IMR-90 (cell line): Measurements from ENCODE around the gene DNAJC12. TPM values are rescaled to one million over a fixed set of nuclear protein-coding genes. Genes with fewer than 3 reads are reported as not detected.

Experiments used
- ATAC-seq: fragments of 200-7000 bp; cut with Tn5 transposase; 2 replicates; pipeline ENCODE4 v1.9.1; 2020; ENCODE audit warnings: low read depth, mild to moderate bottlenecking, moderate library complexity
- BruUV-seq: library from RNA; stranded (reverse); fragments of 400-500 nt; replicated peaks from 2 replicates; lab custom pipeline; 2021; lab: Mats Ljungman, UMichigan
- CTCF ChIA-PET: fragments of 300-600 bp; formaldehyde crosslinking; extraction: SDS; loops from one replicate; lab custom pipeline; 2021; ENCODE audit warnings: antibody characterized with exemption; lab: Yijun Ruan, JAX
- POLR2A ChIA-PET: fragments of 300-600 bp; sonication (Branson Sonifier 250); formaldehyde crosslinking; loops from one replicate; lab custom pipeline; 2022; ENCODE audit warnings: antibody characterized with exemption; ENCODE audit not compliant: unreplicated experiment; lab: Charles Lee
- DNase-seq: peaks from one replicate; pipeline ENCODE4 v3.0.0; 2013
- H2AFZ ChIP-seq: replicated peaks from 2 replicates; pipeline ENCODE3; 2013; ENCODE audit warnings: low read length, mild to moderate bottlenecking; ENCODE audit not compliant: poor library complexity
- H2AK5ac ChIP-seq: 2 replicates; pipeline ENCODE4 v1.6.1; 2013; ENCODE audit warnings: low read depth, low read length, inconsistent platforms
- H2AK9ac ChIP-seq: replicated peaks from 2 replicates; pipeline ENCODE3; 2013; ENCODE audit warnings: mild to moderate bottlenecking, low read depth, low read length, moderate library complexity; ENCODE audit not compliant: poor library complexity
- H2BK120ac ChIP-seq: 2 replicates; pipeline ENCODE4 v1.6.1; 2013; ENCODE audit warnings: low read depth, low read length, inconsistent platforms
- H2BK15ac ChIP-seq: 3 replicates; pipeline ENCODE4 v1.6.1; 2013; ENCODE audit warnings: low read depth, low read length, inconsistent platforms
- H2BK20ac ChIP-seq: 2 replicates; pipeline ENCODE4 v1.6.1; 2013; ENCODE audit warnings: low read depth, mild to moderate bottlenecking, inconsistent platforms, low read length, moderate library complexity
- H2BK5ac ChIP-seq: 2 replicates; pipeline ENCODE4 v1.6.1; 2013; ENCODE audit warnings: mild to moderate bottlenecking, low read depth, low read length, inconsistent platforms; ENCODE audit not compliant: poor library complexity, severe bottlenecking
- H3K14ac ChIP-seq: replicated peaks from 2 replicates; pipeline ENCODE4 v1.6.1; 2013; ENCODE audit warnings: low read depth, low read length, inconsistent platforms
- H3K18ac ChIP-seq: 2 replicates; pipeline ENCODE4 v1.6.1; 2013; ENCODE audit warnings: low read depth, low read length, control low read depth
- H3K23ac ChIP-seq: 2 replicates; pipeline ENCODE4 v1.6.1; 2013; ENCODE audit warnings: low read depth, low read length, inconsistent platforms
- H3K27ac ChIP-seq: 2 replicates; pipeline ENCODE4 v1.5.1; 2013; ENCODE audit warnings: mild to moderate bottlenecking, control low read depth, low read length; ENCODE audit not compliant: insufficient read depth
- H3K27me3 ChIP-seq: 2 replicates; pipeline ENCODE4 v1.6.1; 2013; ENCODE audit warnings: low read length; ENCODE audit not compliant: control insufficient read depth, insufficient read depth
- H3K36me3 ChIP-seq: 2 replicates; pipeline ENCODE4 v1.6.1; 2013; ENCODE audit warnings: low read length, mixed read lengths; ENCODE audit not compliant: control insufficient read depth, insufficient read depth
- H3K4ac ChIP-seq: 2 replicates; pipeline ENCODE4 v1.6.1; 2013; ENCODE audit warnings: low read depth, low read length, inconsistent platforms
- H3K4me1 ChIP-seq: 2 replicates; pipeline ENCODE4 v1.6.1; 2013; ENCODE audit warnings: low read length, mixed read lengths; ENCODE audit not compliant: control insufficient read depth, insufficient read depth
- H3K4me2 ChIP-seq: 2 replicates; pipeline ENCODE4 v1.6.1; 2013; ENCODE audit warnings: low read depth, mild to moderate bottlenecking, control low read depth, low read length, moderate library complexity
- H3K4me3 ChIP-seq: 2 replicates; pipeline ENCODE4 v1.5.1; 2013; ENCODE audit warnings: low read depth, mild to moderate bottlenecking, control low read depth, low read length, moderate library complexity; ENCODE audit not compliant: insufficient read depth
- H3K56ac ChIP-seq: 2 replicates; pipeline ENCODE4 v1.6.1; 2013; ENCODE audit warnings: low read length, inconsistent platforms; ENCODE audit not compliant: insufficient read depth; ENCODE audit errors: extremely low read depth
- H3K79me1 ChIP-seq, 2 experiments: 2 replicates each; pipeline ENCODE4 v1.6.1; 2013; ENCODE audit warnings: low read length in 2 of 2, inconsistent platforms in 1 of 2, low read depth in 1 of 2
- H3K9ac ChIP-seq: 2 replicates; pipeline ENCODE4 v1.6.1; 2013; ENCODE audit warnings: low read depth, low read length, control low read depth
- H3K9me1 ChIP-seq: 2 replicates; pipeline ENCODE4 v1.6.1; 2013; ENCODE audit warnings: low read length, inconsistent platforms; ENCODE audit not compliant: insufficient read depth
- H3K9me3 ChIP-seq: 2 replicates; pipeline ENCODE4 v1.6.1; 2013; ENCODE audit warnings: low read length; ENCODE audit not compliant: control insufficient read depth, insufficient read depth
- H4K20me1 ChIP-seq: 2 replicates; pipeline ENCODE4 v1.6.1; 2013; ENCODE audit warnings: low read length, inconsistent platforms; ENCODE audit not compliant: insufficient read depth
- H4K5ac ChIP-seq: 2 replicates; pipeline ENCODE4 v1.6.1; 2013; ENCODE audit warnings: mild to moderate bottlenecking, low read depth, low read length, control low read depth
- H4K8ac ChIP-seq, 2 experiments: 2 replicates each; pipeline ENCODE4 v1.6.1; 2013; ENCODE audit warnings: low read depth in 2 of 2, low read length in 2 of 2, control low read depth in 1 of 2, inconsistent platforms in 1 of 2
- H4K91ac ChIP-seq: 2 replicates; pipeline ENCODE4 v1.6.1; 2013; ENCODE audit warnings: low read depth, low read length, inconsistent platforms; ENCODE audit not compliant: insufficient read depth
- FOS ChIP-seq: fragments of 150-350 bp; IDR thresholded peaks from 2 replicates; pipeline ENCODE4 v1.6.1; 2016; ENCODE audit warnings: low read depth, low read length
- MAFK ChIP-seq: IDR thresholded peaks from 2 replicates; pipeline ENCODE4 v1.6.1; 2012; ENCODE audit warnings: low read depth, low read length, improper control_type of control experiment
- MAZ ChIP-seq: IDR thresholded peaks from 2 replicates; pipeline ENCODE4 v1.6.1; 2012; ENCODE audit warnings: low read depth, mild to moderate bottlenecking, low read length, improper control_type of control experiment, moderate library complexity, borderline replicate concordance
- MXI1 ChIP-seq: IDR thresholded peaks from 2 replicates; pipeline ENCODE4 v1.6.1; 2012; ENCODE audit warnings: low read depth, mild to moderate bottlenecking, low read length, moderate library complexity, borderline replicate concordance
- NFE2L2 ChIP-seq: fragments of 150-350 bp; IDR thresholded peaks from 2 replicates; pipeline ENCODE4 v1.6.1; 2016; ENCODE audit warnings: low read depth, mild to moderate bottlenecking, low read length
- POLR2A ChIP-seq: IDR thresholded peaks from 2 replicates; pipeline ENCODE4 v1.6.1; 2012; ENCODE audit warnings: mild to moderate bottlenecking, low read depth, low read length
- SMC3 ChIP-seq: fragments of 150-350 bp; IDR thresholded peaks from 2 replicates; pipeline ENCODE4 v1.6.1; 2016; ENCODE audit warnings: low read depth, mild to moderate bottlenecking, antibody characterized with exemption, low read length, moderate library complexity
- WGBS, 2 experiments: methylation state at CpG; one replicate each; pipeline versions ENCODE4 v1.1.5 to v1.1.7; 2013; ENCODE audit warnings: missing lambda C conversion rate in 2 of 2; ENCODE audit not compliant: insufficient read length in 1 of 2; ENCODE audit errors: extremely low coverage in 2 of 2; 5-methylcytosine and 5-hydroxymethylcytosine counted together
- dilution Hi-C: fragments of 300-500 bp; cut with HindIII; formaldehyde crosslinking; loops from one replicate; pipeline ENCODE4 v1.14.3; 2018; ENCODE audit warnings: low sequenced_read_pairs; ENCODE audit not compliant: unreplicated experiment
- in situ Hi-C: fragments of 300-500 bp; cut with MboI; formaldehyde crosslinking; loops from 3 replicates; pipeline ENCODE4 v1.14.3; 2019; ENCODE audit warnings: low sequenced_read_pairs, inconsistent platforms, mixed read lengths
- intact Hi-C: fragments of 100-400 bp; cut with micrococcal nuclease; formaldehyde crosslinking; loops from 2 replicates; pipeline ENCODE4 v1.10.0; 2022
- polyA plus RNA-seq, 3 experiments: library from polyadenylated mRNA; depleted of rRNA; stranded (reverse); fragments of >200 nt; gene quantifications; 2 replicates each; pipeline ENCODE4 v1.2.3, GENCODE V29; 2012; ENCODE audit warnings: low replicate concordance in 1 of 3
- total RNA-seq: library from RNA; depleted of rRNA; stranded (reverse); fragments of >200 nt; gene quantifications from 2 replicates; pipeline ENCODE4 v1.2.3, GENCODE V29; 2012
- TF ChIP-seq, protein P1 (sequence below): conservative IDR thresholded peaks from 2 replicates; pipeline ENCODE4 v1.5.1; 2012; ENCODE audit warnings: mild to moderate bottlenecking, low read depth, low read length, improper control_type of control experiment
- TF ChIP-seq, protein P2 (sequence below): fragments of 150-350 bp; IDR thresholded peaks from 2 replicates; pipeline ENCODE4 v1.6.1; 2017; ENCODE audit warnings: mild to moderate bottlenecking, antibody characterized with exemption, low read length, low read depth

The DNAJC12 gene
- total and polyA plus RNA-seq, 2 of the 4 experiments (the other 2 are of a cell fraction), result 2.3 to 2.9 TPM

GRCh38 chr10:67785098-67785497 lies 52.9 kb downstream of the DNAJC12 start:
- H3K4ac ChIP-seq, result no peak overlapping the region
- no peak for ATAC-seq
- no peak overlapping the region for H4K91ac ChIP-seq
- H2BK20ac ChIP-seq, result no peak overlapping the region
- POLR2A ChIA-PET, result no interaction called here
- H3K79me1 ChIP-seq, result no peaks in the 10 kb centered on the region
- no peak overlapping the region for H3K23ac ChIP-seq
- H4K20me1 ChIP-seq, result no peaks in the 10 kb centered on the region
- intact Hi-C loops (loop anchor here (10.0 kb wide), 1 partner anchor 1600 kb away; no protein-coding TSS in a partner anchor), in situ Hi-C loops (loop anchor here (10.0 kb wide), 1 partner anchor 260 kb away; no protein-coding TSS in a partner anchor), dilution Hi-C loops (no loop called here)
- no peaks in the 10 kb centered on the region for H3K9me3 ChIP-seq
- H2AFZ ChIP-seq, result no peak overlapping the region
- H3K27me3 ChIP-seq, result peaks cover 6% of the 10 kb centered on the region
- H3K56ac ChIP-seq, result no peak overlapping the region
- no peak overlapping the region for H2BK120ac ChIP-seq
- no peak overlapping the region for H4K8ac ChIP-seq
- no peak overlapping the region for H2BK15ac ChIP-seq
- H3K18ac ChIP-seq, result no peak overlapping the region
- no peaks in the 10 kb centered on the region for H3K4me1 ChIP-seq
- no peaks in the 10 kb centered on the region for H3K36me3 ChIP-seq
- BruUV-seq, result no TSS peak
- CTCF ChIA-PET, result no interaction called here
- H3K9me1 ChIP-seq, result no peaks in the 10 kb centered on the region
- H2AK5ac ChIP-seq, result no peak overlapping the region
- H3K14ac ChIP-seq, result no peak overlapping the region
- no peak for DNase-seq
- no peak overlapping the region for H2AK9ac ChIP-seq
- no peak overlapping the region for H4K5ac ChIP-seq
- no peak overlapping the region for H3K9ac ChIP-seq
- WGBS, 2 experiments, result 83% methylated on average over 1 of the region's 1 CpG; no CpG with 5 or more reads in 1 of the 2 experiments
- no peak overlapping the region for H3K4me3 ChIP-seq
- TF ChIP-seq SMC3 (no peak), MAFK (no peak), MXI1 (no peak), POLR2A (no peak), NFE2L2 (no peak), FOS (no peak), MAZ (no peak)
- TF ChIP-seq, protein P1, sequence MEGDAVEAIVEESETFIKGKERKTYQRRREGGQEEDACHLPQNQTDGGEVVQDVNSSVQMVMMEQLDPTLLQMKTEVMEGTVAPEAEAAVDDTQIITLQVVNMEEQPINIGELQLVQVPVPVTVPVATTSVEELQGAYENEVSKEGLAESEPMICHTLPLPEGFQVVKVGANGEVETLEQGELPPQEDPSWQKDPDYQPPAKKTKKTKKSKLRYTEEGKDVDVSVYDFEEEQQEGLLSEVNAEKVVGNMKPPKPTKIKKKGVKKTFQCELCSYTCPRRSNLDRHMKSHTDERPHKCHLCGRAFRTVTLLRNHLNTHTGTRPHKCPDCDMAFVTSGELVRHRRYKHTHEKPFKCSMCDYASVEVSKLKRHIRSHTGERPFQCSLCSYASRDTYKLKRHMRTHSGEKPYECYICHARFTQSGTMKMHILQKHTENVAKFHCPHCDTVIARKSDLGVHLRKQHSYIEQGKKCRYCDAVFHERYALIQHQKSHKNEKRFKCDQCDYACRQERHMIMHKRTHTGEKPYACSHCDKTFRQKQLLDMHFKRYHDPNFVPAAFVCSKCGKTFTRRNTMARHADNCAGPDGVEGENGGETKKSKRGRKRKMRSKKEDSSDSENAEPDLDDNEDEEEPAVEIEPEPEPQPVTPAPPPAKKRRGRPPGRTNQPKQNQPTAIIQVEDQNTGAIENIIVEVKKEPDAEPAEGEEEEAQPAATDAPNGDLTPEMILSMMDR, result no peak
- TF ChIP-seq, protein P2, sequence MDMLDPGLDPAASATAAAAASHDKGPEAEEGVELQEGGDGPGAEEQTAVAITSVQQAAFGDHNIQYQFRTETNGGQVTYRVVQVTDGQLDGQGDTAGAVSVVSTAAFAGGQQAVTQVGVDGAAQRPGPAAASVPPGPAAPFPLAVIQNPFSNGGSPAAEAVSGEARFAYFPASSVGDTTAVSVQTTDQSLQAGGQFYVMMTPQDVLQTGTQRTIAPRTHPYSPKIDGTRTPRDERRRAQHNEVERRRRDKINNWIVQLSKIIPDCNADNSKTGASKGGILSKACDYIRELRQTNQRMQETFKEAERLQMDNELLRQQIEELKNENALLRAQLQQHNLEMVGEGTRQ, result no peak
- H2BK5ac ChIP-seq, result no peak overlapping the region
- no peak overlapping the region for H3K27ac ChIP-seq
- no peak overlapping the region for H3K4me2 ChIP-seq
